Activated CD4-positive, alpha-beta T cell treated with anti-CD3 and anti-CD28 coated beads for 24 hours (primary cell): ENCODE measurements around the gene UCN2.

ENCODE experiments used
- DNase-seq, 2 donors: peaks; one replicate each; pipeline ENCODE4 v3.0.0-alpha.2; 2020; ENCODE audit warnings: low read depth in 2 of 2

Gene UCN2

DNA sequence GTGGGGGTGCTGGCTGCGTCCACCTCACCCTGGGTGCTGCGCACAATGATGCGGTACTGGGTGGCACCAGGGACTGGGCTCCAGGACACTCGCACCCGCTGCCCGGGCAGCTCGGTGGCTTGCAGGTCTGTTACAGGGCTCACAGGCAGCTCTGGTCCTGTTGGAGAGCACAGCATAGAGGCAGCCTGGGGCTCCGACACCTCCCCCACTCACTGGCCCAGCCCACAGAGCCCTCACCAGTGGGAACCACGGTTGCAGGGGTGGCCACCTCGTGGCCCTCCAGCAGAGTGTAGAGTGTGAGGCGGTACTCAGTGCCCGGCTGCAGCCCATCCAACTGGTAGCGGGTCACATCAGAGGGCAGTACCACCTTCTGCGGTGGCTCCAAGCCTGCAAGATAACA is 27.9 kb upstream of the UCN2 start:
- DNase-seq = no peak

DNA sequence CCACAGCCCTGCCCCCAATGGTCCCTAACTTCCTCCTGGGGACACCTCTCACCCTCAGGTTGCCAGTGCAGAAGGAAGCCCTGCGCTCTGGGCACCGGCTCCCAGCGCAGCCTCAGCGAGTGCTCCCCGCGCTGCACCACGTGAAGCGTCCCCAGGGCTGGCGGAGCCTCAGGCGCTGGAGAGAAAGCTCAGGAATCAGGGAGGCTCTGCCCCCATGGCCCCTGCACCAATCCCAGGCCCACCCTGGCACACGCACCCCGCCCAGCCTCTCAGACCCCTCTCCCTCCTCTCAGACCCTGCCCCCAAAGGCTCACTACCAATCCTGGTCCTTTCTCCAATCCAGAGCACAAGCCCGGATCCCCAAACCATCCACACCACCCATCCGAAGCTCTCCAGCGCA is 24.6 kb upstream of the UCN2 start:
- DNase-seq = no peak

DNA sequence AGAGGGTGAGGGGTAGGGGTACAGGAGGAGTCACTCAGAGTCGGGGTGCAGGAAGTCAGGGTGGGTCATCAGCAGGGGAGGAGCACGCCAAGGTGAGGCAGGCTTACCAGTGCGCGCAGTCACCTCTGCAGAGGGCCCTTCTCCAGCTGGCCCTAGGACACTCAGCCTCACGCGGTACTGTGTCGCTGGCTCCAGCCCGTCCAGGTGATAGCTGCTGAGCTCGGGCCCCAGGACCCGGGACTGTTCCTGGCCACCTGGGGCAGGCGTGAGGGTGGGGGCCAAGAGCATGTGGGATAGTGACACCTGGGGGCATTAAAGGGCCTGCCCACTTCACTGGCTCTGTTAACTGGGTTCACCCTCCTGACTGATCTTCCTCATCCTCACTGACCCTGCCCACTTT is 24.1 kb upstream of the UCN2 start:
- no peak for DNase-seq

DNA sequence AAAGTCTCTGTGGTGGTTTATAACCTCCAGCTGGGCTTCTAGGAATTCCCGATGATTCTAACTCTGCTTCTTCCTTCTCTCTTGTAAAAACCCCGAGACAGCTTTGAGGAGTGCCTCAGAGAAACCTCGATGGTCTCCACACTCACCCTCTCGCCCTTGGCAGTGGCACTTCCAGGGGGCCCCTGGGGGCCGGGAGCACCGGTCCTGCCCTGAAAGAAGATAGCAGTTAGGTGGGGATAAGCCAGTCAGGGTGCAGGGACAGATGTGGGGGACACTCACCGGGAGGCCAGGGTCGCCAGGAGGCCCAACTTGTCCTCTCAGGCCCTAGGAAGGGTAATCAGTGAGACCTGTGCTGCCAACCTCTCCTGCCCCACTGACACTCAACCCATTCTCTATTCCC is 21.8 kb upstream of the UCN2 start:
- DNase-seq = no peak

- DNase-seq = no peak
These were observed 21.3 kb upstream of the UCN2 start for GRCh38 chr3:48584836-48585235.

DNA sequence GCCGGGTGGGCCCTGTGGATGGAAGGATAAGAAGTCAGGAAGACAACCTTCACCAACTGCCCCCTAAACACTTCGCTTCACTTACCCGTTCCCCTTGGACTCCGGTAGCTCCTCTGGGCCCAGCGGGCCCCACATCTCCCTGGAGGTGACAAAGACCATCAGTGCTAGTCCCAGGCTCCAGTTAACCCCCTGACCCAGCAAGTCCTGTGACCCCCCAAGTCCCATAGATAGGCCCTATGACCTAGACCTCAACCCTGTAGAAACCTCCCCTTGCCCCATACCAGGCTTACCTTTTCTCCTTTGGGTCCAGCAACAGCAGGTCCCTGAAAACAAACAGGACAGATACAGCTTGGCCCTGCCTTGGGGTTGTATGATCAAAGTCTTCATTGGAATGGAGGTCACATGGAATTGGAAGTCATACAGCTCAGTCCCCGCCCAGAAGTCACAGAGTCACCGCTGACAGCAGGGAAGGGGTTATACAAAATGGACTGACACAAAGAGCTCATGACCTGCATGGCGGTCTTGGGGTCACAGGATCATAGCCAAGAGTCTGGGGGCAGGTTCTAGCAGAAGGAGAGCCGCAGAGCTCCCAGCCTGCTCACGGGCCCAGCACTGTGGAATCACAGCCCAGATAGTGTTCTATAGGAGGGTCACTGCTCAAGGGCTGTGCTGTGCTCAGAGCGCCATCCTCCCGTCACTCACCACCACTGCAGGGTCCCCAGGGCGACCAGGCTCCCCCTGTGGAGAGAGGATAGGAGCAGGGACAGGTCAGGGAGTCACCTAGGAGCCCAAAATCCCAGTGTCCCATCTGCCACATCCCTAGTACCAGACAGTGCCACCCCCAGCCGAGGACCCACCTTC is 18.3 kb upstream of the UCN2 start:
- DNase-seq = no peak

DNA sequence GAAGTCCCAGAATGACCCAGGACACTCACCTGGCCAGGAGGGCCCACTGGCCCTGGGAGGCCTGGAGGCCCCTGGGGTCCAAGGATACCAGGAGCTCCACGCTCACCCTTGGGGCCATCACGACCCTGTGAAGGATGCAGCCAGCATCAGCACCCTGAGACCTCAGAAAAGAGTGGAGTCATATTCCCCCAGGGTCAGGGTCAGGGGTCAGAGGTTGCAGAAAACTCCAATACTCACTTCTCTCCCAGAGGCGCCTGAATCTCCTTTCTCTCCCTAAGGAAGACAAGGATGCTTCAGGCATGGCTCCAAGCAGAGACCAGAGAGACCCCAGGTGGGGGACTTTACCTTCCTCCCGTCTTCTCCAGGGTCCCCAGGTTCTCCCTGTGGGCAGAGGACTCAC is 13.1 kb upstream of the UCN2 start:
- no peak for DNase-seq

DNA sequence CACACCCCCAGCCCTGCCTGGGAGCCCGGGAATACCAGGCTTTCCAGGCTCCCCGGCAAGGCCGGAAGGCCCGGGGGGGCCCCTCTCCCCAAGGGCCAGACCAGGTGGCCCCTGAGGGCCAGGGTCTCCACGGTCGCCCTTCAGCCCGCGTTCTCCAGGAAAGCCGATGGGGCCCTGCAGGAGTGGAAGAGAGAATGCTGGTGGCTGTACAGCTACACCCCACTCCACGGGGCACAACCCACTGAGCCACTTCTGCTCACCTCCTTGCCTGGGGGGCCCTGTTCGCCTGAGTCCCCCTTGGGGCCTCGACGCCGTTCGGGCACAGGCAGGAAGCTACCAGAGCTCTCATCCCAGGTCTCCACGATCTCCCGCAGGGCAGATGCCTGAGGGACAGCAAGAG is 11.8 kb upstream of the UCN2 start:
- DNase-seq = no peak

DNA sequence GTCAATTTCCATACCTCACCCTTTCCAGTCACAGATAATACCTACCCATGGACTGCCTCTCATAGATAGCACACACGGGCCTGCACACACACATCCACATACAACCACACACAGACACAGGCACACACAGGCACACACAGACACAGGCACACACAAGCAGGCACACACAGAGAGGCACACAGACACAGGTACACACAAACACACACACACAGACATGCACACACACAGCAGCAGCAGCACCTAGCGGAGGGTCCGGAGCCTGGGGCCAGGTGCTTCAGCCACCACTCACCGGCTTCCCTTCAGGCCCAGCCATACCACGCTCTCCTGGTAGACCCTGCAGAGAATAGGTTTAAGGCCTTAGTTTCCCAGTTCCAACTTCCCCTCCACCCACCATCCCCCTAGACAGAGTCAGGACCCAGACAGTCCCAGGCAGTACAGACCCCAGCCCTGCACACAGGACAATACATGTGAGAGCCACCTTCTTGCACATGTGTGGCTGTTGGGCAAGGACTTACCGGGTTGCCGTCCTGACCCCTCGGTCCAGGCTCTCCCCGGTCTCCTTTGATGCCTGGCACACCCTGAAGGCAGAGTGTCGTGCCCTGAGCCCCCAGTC is 10.5 kb upstream of the UCN2 start:
- DNase-seq = no peak

- no peak for DNase-seq
These were observed 8.9 kb upstream of the UCN2 start for GRCh38 chr3:48572517-48572916.

- DNase-seq = no peak
These were observed 8.4 kb upstream of the UCN2 start for GRCh38 chr3:48571938-48572337.

- DNase-seq = no peak
These were observed 6.3 kb upstream of the UCN2 start for GRCh38 chr3:48569808-48570450.

DNA sequence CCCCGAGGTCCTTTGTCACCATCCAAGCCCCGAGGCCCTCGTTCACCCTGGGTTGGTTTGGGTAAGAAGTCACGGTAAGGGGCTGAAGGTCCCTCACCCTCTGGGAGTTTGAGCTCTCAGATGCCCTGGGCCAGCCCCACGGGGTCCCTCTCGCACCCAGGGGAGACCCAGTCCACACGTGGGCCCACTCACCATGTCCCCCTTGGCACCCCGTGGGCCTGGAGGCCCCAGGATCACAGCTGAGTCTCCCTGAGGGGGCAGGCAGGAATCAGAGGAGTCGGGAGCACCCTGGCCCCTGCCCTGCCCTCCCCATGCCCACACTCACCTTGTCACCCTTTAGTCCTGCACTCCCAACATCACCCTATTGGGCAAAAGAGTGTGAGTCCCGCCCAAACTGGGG is 5.8 kb upstream of the UCN2 start:
- no peak for DNase-seq

GRCh38 chr3:48568476-48568875 is 4.9 kb upstream of the UCN2 start:
- DNase-seq = no peak

DNA sequence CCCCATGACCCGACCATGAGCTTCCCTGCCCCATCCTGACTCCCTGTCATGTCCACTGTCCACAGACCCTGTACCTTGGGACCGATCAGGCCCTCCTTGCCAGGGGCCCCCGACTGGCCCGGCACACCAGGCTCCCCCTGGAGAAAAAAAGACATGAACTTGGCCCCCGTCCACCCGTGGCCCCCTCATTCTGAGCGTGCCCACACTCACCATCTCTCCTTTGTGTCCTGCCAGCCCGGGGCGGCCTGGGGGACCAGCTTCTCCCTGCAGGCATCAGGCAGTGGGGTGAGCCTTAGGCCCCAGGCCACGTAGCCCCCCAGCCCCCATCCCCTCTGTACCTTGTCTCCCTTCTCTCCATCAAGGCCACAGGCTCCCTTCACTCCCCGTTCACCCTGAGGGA is 3.9 kb upstream of the UCN2 start:
- no peak for DNase-seq

- no peak for DNase-seq
These were observed 3.5 kb upstream of the UCN2 start for GRCh38 chr3:48567090-48567489.

DNA sequence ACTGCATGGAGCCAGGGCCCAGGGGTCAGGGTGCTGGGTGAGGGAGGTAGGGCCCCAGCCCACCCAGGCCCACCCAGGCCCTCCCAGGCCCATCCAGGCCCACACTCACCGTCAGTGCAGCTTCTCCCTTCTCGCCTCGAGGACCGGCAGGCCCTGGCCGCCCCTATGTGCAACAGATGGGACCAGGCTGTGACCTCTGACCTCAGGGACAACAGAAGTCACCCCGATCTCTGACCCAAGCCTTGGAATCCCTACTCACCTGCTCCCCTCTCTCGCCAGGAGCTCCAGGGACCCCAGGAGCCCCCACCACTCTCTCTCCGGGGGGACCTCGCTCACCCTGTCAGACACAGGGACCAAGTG is 2.8 kb upstream of the UCN2 start:
- DNase-seq = no peak

GRCh38 chr3:48565591-48566400 is 2.2 kb upstream of the UCN2 start:
- DNase-seq = no peak

GRCh38 chr3:48565186-48565585 is 1.6 kb upstream of the UCN2 start:
- no peak for DNase-seq

- no peak for DNase-seq
These were observed 1.1 kb upstream of the UCN2 start for GRCh38 chr3:48564667-48565066.

GRCh38 chr3:48564022-48564421 is 441 bp upstream of the UCN2 start:
- no peak for DNase-seq

DNA sequence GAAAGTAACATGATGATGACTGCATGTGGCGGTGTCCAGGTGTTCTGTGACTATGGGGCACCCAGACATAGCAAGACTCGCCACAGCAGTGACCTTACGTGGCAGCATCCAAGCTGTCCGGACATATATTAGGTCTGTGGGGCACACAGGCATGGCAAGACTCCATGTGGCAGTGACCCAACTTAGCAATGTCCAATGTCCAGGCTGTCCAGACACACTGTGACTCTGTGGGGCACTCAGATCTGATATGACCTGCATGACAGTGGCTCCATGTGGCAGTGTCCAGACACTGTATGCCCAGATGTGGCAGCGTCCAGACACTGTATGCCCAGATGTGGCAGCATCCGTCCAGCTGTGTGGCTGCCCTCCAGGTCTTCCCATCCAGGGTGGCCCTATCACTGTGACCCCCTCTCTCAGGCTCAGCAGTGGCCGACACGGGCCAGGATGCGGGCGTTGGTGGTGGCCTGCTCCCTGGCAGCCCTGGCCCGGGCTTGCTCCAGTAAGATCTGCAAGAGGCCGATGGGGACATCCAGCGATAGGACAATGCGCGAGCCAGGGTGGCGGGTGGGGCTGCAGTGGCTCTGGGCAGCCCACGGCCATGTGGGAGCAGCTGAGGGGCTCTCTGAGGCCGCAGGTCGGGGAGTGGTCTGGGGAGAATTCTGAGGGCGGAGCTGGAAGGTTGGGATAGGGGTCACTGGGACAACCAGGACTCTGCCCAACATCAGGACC is 1.1 kb downstream of the UCN2 start:
- DNase-seq = no peak
